ENCODE data around the gene GNGT2.

- TF ChIP-seq POLR2A (IDR thresholded peaks at IDR 0.05; ENCODE audit: extremely low read depth, insufficient read length) (no peak), CTCF (IDR thresholded peaks at IDR 0.05; ENCODE audit: low read depth, low read length) (no peak)
Observed at GRCh38 chr17:49170216-49170615, 40.2 kb downstream of the GNGT2 start.
